Fibroblast of villous mesenchyme (primary cell): ENCODE results near the gene PLCL2. TPM values are rescaled to one million over a fixed set of nuclear protein-coding genes. Genes with fewer than 3 reads are reported as not detected.
"Not testable (repeated sequence)": the region's sequence is repeated elsewhere in the genome, so short reads cannot be mapped to it uniquely, and the experiment has no call there.

Experiments
- DNase-seq: peaks from one replicate; pipeline ENCODE4 v3.0.0-alpha.2; 2010; ENCODE audit warnings: low read depth
- H3K4me3 ChIP-seq: 2 replicates; pipeline ENCODE4 v1.5.1; 2011; ENCODE audit warnings: low read depth, mild to moderate bottlenecking, low read length
- total RNA-seq: library from RNA; depleted of rRNA; stranded (reverse); fragments of >200 nt; gene quantifications from 2 replicates; pipeline ENCODE4 v1.2.3, GENCODE V29; 2012
- TF ChIP-seq, protein P1 (sequence below): IDR thresholded peaks from 2 replicates; pipeline ENCODE4 v1.5.1; 2012; ENCODE audit warnings: low read depth, mild to moderate bottlenecking, low read length; ENCODE audit not compliant: insufficient read depth

The PLCL2 gene
- total RNA-seq, 1 donor = 5.6 TPM

DNA sequence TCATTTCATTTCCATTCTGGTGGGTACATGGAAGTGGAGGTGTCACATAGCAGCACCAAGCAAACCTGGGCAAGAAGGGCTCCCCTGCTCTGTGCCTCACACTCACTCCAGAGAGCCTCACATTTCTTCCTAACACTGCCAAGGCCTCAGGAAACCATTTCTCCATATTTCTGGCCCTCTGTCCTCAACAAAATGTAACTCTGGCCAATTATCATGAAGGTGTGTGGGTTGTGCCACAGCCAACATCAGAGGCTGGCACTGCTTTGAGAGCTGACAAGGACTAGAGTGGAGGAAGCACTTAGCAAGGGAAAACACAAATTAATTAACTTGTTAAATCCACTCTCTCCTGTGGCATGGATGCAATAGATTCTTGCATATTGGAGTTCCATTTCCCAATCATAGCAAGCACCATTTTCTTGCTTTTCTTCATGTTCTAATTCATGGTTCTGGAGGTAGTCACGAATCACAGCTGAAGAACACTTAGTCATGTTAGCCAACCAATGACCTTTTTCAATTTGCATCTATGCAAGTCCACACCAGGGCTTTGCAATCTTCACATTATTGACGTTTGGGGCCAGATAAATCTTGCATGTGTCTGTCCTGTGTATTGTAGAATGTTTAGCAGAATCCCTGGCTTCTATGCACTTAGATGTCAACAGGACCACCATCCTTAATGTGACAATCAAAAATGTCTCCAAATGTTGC lies 241.1 kb downstream of the PLCL2 start:
- TF ChIP-seq, protein P1, sequence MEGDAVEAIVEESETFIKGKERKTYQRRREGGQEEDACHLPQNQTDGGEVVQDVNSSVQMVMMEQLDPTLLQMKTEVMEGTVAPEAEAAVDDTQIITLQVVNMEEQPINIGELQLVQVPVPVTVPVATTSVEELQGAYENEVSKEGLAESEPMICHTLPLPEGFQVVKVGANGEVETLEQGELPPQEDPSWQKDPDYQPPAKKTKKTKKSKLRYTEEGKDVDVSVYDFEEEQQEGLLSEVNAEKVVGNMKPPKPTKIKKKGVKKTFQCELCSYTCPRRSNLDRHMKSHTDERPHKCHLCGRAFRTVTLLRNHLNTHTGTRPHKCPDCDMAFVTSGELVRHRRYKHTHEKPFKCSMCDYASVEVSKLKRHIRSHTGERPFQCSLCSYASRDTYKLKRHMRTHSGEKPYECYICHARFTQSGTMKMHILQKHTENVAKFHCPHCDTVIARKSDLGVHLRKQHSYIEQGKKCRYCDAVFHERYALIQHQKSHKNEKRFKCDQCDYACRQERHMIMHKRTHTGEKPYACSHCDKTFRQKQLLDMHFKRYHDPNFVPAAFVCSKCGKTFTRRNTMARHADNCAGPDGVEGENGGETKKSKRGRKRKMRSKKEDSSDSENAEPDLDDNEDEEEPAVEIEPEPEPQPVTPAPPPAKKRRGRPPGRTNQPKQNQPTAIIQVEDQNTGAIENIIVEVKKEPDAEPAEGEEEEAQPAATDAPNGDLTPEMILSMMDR = no peak
- H3K4me3 ChIP-seq = no peak overlapping the region
- DNase-seq = no peak

GRCh38 chr3:17128671-17129070 lies 243.9 kb downstream of the PLCL2 start:
- DNase-seq, H3K4me3 ChIP-seq: not testable (repeated sequence)

DNA sequence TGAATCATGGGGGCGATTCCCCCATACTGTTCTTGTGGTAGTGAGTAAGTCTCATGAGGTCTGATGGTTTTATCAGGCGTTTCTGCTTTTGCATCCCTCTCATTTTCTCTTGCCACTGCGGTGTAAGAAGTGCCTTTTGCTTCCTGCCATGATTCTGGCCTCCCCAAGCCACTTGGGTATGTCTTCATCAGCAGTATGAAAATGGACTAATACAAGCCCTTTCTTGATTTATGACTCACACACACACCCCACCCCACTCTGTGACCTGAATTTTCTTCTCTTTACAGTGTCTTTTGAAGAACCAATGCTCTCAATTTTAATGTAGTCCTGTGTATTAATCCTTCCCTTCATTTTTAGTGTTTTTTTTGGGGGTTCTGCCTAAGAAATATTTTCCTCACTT lies 244.8 kb downstream of the PLCL2 start:
- H3K4me3 ChIP-seq = no peak overlapping the region
- TF ChIP-seq, protein P1 = no peak
- no peak for DNase-seq

DNA sequence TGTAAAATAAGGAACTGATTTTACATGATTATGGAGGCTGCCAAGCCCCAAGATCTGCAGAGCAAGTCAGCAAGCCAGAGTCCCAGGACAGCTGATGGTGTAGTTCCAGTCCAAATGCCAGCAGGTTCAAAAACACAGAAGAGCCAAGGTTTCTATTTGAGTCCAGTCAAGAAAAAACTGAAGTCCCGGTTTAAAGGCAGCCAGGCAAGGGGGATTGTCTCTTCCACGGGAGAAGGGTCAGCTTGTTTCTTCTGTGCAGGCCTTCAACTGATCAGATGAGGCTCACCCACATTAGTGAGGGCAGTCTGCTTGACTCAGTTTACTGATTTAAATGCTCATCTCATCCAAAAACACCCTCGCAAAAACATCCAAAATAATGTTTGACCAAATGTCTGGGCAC lies 246.2 kb downstream of the PLCL2 start:
- H3K4me3 ChIP-seq = no peak overlapping the region
- TF ChIP-seq, protein P1 = no peak
- DNase-seq = no peak

DNA sequence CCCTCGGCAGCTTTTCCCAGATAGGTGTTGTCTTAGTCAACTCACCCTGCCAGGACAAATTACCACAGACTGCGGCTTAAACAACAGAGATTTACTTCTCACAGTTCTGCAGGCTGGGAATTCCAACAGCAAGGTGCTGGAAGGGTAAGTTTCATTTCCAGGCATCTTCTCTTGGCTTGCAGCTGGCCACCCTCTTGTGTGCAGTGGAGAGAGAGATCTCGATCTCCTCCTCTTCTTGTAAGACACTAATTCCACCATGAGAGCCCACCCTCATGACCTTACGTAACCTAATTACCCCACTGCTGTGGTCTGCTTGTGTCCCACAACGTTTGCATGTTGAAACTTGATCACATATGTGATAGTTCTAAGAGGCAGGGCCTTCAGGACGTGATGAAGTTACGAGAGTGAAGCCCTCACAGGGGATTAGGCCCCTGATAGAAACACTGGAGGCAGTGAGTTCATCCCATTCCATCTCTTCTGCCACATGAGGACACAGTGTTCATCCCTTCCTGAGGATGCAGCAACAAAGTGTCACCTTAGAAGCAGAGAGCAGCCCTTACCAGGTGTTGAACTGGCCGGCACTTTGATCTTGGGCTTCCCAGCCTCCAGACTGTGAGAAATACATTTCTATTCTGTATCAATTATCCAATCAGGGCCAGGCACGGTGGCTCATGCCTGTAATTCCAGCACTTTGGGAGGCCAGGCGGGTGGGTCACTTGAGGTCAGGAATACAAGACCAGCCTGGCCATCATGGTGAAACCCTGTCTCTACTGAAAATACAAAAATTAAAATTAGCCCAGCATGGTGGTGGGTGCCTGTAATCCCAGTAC lies 247.7 kb downstream of the PLCL2 start:
- H3K4me3 ChIP-seq = no peak overlapping the region
- TF ChIP-seq, protein P1 = no peak
- no peak for DNase-seq

DNA sequence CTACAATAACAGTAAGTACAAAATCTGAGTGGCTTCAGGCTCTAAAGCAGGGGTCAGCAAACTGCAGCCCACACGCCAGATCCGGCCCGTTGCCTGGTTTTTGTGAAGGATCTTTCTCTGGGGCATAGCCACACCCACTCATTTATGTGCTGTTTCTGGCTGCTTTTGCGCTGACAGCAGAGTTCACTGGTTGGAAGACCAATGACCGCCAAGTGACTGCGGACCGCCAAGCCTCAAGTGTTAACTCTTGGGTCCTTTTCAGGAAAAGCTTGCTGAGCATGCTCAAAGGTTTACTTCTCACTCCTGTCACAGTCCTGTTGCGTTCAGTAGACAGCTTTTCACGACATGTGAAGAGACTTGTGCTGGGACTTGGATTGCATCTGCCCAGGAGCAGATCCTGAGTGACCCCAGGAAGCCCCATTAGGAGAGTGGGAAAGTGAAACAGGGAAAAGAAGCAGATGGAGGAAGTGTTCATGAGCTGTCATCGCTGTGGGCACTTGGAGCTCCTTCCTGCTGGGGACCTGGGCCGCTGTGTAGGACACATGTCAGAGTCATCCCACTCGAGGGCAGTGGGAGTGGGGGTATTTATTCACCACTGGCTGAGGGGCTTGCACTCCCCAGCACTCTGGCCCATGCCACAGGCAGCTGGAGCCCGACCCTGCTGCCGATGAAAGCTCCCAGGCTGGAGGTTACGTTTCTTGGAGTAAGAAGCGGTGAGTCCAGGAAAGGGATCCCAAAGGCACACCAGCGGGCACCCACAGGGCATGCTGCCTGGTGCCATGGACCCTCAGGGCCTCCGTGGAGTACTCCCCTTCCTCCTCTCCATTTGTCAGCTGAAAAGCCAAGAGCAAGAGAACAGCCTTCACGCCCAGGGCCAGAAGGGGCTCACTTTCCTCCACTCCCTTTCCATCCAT lies 249.1 kb downstream of the PLCL2 start:
- TF ChIP-seq, protein P1 = no peak
- DNase-seq = no peak
- H3K4me3 ChIP-seq = no peak overlapping the region
